GM12875 (cell line): ENCODE measurements around the gene NACA.
A peak's percentile ranks its signal among the peaks of the same experiment; 100 is the strongest.
"Not testable (repeated sequence)": the region's sequence is repeated elsewhere in the genome, so short reads cannot be mapped to it uniquely, and the experiment has no call there.

Source experiments
- H3K4me3 ChIP-seq: one replicate; pipeline ENCODE4 v1.5.1; 2011; ENCODE audit warnings: low read depth, low read length, control low read depth
- CTCF ChIP-seq: IDR thresholded peaks from 2 replicates; pipeline ENCODE4 v1.5.1; 2011; ENCODE audit warnings: low read depth, mild to moderate bottlenecking, control low read depth, inconsistent platforms, low read length, moderate library complexity, borderline replicate concordance; ENCODE audit not compliant: insufficient read depth

Gene NACA

GRCh38 chr12:56709759-56710376 is 15.2 kb downstream of the NACA start:
- H3K4me3 ChIP-seq: no peak overlapping the region
- TF ChIP-seq CTCF: no peak

- H3K4me3 ChIP-seq: not testable (repeated sequence)
These were observed 20.6 kb downstream of the NACA start for GRCh38 chr12:56704522-56704921.

GRCh38 chr12:56699020-56699661 is 26.0 kb downstream of the NACA start:
- no peak for TF ChIP-seq CTCF
- no peak overlapping the region for H3K4me3 ChIP-seq

- TF ChIP-seq CTCF: no peak
- no peak overlapping the region for H3K4me3 ChIP-seq
These were observed 29.6 kb downstream of the NACA start for GRCh38 chr12:56695327-56696101.

- no peak for TF ChIP-seq CTCF
- H3K4me3 ChIP-seq: no peak overlapping the region
These were observed 30.9 kb downstream of the NACA start for GRCh38 chr12:56694161-56694560.

- peak overlapping the region; percentile 71 for H3K4me3 ChIP-seq
- no peak for TF ChIP-seq CTCF
These were observed 36.3 kb downstream of the NACA start for GRCh38 chr12:56688846-56689109.

GRCh38 chr12:56688129-56688845 is 36.8 kb downstream of the NACA start, which contains the start of gene PTGES3:
TSS of gene PTGES3 (minus strand) at chr12:56688284. CDS start at chr12:56687999, 285 bp downstream.
- peak within 1 kb of the TSS; percentile 74 for H3K4me3 ChIP-seq
- no peak for TF ChIP-seq CTCF
